HG03095 (cell line): ENCODE results near the gene BMF.

Experiments used
- ATAC-seq: cut with Tn5 transposase; IDR thresholded peaks from one replicate; pipeline ENCODE4 v1.9.1; 2021; ENCODE audit warnings: moderate library complexity; ENCODE audit not compliant: unreplicated experiment

The BMF gene

DNA sequence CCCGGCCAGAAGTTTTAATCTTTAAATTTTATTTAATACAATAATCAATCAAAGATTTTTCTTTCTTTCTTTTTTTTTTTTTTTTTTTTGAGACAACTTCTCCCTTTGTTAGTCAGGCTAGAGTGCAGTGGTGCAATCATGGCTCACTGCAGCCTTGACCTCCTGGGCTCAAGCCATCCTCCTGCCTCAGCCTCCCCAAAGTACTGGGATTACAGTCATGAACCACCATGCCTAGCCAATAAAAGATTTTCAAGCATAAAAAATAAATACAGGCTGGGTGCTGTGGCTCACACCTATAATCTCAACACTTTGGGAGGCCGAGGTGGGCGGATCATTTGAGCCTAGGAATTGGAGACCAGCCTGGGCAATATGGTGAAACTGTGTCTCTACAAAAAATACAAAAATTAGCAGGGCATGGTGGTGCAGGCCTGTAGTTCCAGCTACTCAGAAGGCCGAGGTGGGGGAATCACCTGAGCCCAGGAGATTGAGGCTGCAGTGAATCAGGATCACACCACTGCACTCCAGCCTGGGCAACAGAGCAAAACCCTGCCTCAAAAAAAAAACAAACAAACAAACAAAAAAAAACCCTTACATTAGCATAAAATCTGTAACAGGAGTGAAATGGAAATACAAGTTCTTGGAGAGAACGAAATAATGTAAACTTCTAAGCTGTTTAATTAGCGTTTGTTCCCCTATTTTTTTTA lies 40.6 kb downstream of the BMF start:
- no peak for ATAC-seq

- ATAC-seq, result no peak
These were observed 42.1 kb downstream of the BMF start for GRCh38 chr15:40066589-40066988.

GRCh38 chr15:40065166-40065565 lies 43.5 kb downstream of the BMF start:
- no peak for ATAC-seq

DNA sequence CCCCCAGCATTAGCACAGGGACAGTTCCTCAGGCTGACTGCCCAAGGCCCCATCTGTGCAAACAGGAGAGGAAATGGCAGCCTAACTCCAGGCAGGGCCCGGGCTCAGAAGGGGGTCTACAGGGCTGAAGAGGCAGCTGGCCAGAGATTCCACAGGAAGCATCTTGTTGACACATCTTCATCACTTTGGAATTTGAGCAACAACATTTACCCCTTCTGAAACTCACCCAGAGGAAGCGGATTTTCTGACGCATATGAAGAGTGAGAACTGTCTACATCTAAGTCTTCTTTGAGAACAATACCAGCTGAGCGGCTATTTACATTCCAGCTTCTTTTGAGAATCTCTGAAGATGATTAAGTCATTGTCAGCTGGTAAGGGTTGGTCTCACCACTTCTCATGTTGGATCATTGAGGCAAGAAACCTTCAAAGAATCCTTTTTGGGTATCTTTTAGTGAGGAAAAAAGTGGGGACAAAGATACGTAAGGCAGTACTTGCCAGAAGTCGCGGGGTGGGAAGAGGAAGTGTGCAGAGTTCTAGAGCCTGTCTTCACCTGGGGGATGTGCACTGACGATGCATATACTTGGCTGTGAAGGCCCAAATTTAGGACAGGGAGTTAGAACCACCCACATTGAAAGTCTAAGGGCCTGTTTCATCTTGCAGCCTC lies 44.3 kb downstream of the BMF start:
- peak; percentile 51 for ATAC-seq

DNA sequence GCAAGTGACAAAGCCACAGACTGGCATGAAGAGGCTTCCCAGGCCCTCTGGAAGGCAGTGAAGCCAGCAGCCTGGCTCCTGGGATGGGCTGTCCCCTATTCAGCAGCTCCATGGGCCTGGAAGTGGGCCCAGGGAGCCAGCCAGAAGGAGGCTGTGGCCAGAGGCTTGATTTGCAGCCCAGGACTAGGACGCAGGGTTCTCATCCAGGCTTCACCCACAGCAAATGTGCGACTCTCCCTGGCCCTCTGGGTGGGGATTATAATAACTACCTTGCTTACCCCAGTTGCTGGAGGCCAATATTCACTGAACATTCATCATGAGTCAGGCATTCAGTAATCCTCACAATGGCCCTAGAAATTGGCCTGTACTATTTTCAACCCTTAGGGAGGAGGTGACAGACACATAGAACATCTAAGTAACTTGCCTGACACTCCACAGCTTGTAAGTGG lies 45.1 kb downstream of the BMF start:
- no peak for ATAC-seq

DNA sequence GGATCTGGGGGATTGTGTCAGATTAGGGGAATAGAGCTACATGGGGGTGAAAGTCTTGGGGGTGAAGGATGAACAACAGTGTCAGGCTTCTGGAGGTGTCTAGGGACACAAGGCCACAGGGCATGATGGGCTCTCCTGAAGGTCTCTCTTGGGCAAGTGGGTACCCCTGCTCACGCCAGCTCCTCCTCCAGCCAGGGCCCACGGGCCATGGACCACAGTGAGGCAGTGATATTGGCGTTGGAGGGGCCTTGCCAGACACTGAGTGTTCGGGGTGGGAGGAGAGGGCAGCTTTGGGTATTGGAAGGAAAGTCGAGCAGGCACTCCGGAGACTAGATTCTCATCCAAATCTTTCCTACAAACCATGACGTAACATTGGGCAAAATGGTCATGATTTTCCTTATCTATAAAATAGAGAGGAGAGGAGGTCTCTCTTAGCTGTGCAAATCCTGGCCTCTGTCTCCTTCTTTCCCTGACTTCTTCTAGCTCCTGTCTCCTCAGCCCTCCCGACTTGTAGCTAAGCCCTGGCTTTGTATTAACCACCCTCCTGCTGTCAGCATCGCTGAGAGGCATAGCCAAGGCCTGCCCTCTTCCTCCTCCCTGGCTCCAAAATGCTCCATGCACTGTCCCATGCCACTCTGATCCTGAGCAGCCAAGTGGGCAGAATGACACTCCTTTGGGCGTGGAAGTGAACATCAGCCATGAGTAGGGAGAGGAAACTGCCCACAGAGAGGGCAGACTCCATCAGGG lies 45.7 kb downstream of the BMF start:
- no peak for ATAC-seq

- peak; percentile 41 for ATAC-seq
These were observed 47.3 kb downstream of the BMF start for GRCh38 chr15:40061212-40061901.

DNA sequence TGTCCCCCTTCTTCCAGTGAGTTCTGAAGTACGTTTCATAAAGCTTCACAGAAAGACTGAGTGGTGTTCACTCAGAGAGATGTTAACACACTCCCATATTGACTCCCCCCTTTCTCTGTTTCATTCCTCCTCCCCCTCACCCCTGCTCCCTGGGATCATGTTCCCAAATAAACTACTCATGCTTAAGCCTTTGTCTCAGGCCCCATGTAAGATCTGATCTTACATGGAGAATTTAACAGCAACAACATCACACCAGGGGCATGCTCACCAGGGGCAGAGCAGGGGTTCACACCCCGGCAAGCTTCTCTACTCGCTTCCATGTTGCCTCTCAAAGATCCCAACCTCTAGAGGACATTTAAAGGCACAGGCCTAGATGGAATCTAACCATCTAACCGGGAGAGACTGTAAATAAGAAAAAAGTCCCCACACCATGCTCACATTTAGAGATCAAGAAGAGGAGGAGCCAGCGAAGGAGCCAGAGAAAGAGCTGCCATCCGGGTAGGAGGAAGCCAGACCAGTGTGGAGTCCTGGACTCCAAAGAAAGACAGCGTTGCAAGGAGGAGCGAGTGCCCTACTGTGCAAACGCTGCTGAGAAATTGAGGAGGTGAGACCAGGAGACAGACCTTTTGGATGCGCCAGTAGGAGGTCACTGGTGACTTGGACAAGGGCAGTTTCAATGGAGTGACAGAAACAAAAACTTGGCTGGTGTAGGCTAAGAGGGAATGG lies 48.3 kb downstream of the BMF start:
- no peak for ATAC-seq

- ATAC-seq, result no peak
These were observed 48.9 kb downstream of the BMF start for GRCh38 chr15:40059821-40060220.

- no peak for ATAC-seq
These were observed 50.1 kb downstream of the BMF start for GRCh38 chr15:40058476-40059140.

DNA sequence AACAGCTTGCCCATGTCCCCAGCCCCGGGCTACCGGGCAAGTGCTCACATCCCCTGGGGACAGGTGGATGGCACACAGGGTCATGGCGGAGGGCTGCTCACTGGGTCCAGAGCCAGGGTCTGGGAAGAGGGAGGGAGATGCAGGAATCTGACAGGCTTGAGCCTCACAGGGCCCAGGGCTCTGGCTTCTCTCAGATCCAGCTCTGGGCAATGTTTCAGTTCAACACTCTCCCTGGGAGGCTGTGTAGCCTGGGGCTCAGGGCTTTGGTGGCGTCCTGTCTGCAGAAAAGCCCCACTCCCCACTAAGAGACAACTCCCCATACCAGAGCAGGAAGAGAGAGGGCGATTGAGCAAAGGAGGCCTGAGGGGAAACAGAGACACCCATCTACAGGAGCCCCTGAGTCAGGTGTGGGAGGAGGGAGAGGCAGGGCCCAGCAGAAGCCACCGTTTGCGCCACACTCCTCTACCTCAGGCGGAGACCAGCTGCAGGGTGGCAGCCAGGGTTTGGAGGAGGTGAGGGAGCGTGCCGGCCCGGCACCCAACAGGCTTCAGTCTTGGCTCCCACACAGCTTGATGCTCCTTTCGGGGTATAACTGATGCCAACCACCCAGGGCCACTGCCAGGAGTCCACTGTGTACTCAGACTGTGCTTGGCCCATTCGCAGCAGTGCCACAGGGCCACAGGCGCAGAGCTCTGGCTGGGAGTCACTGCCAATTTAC lies 52.9 kb downstream of the BMF start:
- no peak for ATAC-seq

DNA sequence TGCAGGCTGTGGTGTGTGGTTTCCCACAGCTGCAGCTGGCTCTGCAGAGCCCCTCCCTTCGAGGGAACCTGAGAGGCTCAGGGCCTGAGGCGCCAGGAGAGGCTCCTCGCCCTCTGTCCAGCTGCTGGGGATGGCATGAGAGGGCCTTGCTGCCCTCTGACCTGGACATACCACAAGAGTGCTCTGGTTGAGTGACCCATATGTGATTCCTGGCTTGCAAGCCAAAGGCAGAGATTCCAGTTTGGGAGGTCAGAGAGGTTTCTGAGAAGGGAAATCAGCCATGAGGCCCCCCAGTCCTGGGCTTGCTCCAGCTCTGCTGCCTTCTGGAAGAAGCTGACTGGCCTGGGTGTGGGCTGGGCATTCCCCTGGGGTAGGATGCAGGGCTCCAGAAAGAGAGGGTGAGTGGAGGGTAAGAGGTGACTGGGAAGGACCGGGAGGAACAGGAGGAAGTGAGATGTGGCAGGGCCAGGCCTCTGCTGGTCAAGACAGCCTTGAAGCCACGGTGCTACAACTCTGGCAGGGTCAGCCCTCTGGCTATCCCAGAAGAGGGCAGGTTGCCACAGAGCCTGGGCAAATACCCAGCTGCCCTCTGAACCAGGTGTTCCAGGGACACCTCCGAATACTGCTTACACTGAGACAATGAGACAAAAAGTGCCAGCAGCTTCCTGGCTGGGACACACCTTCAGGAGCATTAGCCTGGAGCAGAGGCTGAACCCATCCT lies 53.7 kb downstream of the BMF start:
- ATAC-seq, result peak; percentile 62

- peak; percentile 28 for ATAC-seq
These were observed 54.1 kb downstream of the BMF start for GRCh38 chr15:40054605-40054854.

DNA sequence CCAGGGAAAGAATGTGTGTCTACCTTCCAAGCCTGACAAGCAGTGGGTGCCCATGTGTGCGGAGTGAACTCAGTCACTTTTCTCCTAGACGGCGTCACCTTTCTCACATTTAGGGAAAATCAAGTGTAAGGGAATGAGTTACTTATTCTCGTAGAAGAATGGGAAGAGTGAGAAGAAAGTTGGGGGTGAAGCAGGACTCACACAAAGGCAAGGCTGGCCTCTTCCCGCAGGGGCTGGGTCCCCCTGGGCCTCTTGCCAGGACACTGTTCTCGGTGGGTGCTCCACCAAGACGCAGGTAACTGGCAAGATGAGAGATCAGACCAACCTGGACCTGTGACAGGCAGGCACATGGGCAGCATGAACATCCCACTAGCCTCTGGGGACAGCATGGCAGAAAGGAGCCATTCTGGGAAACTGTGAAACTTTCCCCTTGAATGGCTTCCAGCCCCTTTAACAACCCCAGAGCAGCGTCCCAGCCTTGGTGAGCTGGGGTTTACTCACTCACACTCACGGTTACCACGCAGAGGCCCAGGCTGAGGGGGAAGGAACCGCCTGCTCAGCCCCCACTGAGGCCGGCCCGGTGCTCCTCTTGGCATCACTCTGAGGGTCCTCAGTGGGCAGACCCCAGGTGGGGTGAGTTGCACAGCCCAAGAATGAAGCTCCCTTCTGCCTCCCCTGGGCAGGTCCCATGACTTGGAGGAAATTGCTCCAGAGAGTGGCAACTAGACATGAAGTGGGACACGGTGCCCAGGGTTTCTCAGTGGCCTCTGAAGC lies 54.7 kb downstream of the BMF start:
- peak; percentile 17 for ATAC-seq

DNA sequence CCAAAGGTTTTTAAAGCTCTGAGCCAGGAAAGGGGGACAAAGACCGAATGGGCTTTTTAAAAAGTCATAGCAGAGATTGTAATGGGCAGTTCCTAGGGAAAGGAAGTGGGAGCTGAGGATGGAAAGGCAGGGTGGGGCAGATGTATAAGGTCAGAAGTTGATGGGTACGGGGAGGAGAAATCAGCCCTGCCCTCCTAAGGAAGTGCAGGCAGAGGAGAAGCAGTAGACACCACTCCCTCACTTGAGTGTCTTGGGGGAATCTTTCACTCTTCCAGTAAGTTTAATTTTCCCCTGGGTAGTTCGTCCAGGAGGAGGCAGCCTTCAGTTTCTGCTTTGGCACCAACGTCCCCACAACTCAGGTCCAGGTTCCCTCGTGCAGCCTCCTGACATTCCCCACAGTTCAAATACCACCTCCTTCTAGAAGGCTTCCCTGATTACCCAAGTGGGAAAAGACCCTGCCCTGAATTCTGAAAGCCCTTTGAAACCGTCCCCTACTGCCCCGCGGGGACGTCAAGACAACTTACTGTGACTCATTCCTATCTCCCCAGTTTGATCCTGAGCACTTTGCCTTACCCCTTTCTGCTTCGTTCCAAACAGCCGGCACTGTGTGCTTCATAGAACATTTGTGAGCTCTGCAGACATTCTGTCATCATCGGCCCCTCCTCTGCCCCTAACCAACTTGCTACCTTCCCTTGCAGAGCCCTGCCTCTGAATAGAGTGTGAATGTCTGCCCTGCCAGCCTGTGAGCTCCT lies 55.4 kb downstream of the BMF start:
- no peak for ATAC-seq

DNA sequence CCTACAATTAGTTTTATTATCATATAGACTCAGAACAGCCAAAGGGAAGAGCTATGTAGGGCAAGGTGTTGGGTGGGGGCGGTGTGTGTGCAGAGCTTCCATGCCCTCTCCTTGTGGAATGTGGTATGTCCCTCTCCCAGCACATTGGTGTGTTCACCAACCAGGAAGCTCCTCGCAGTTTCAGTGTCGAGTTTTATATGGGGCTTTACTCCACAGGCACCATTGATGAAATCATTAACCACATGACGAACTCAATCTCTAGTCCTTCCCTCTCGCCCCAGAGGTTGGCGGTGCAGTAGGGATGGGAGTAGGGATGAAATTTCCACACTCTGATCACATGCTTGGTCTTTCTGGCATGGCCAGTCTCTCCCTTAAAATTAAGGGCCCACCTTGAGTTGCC lies 56.1 kb downstream of the BMF start:
- ATAC-seq, result no peak

DNA sequence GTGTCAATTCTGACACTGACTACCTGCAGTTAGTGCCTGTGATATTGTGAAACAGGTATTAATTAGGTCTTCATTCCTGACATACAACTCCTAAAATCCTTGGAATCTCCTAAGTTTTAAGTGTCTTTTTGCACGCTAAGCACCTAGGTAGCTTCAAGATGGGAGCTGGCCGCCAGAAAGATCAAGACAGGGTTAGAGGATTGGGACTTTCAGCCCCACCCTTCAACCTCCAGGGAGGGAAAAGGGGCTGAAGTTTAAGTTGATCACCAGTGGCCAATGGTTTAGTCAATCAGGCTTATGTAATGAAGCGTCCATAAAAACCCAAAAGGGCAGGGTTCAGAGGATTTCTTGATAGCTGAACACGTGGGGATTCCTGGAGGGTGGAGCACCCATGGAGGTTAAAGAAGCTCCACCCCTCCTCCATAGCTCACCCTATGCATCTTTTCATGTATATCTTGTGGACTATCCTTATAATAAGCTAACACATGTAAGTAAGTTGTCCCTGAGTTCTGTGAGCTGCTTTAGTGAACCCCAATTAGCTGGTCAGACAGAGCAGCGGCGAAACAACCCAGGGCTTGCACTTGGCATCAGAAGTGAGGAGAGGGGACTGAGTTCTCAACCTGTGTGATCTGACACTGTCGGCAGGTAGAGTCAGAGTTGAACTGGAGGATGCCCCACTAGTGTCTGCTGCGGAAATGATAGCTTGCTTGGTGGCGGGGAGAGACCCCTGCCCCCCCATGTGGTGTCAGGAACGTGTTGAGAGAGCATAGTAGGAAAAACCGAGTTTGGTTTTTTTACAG lies 56.9 kb downstream of the BMF start:
- ATAC-seq, result no peak
